SK-N-MC (cell line): ENCODE data around the gene ARRB1.

Source experiments
- DNase-seq: peaks from one replicate; pipeline ENCODE4 v3.0.0-alpha.2; 2011; ENCODE audit warnings: low read depth, low spot score
- H3K27ac ChIP-seq: fragments of 200-600 bp; sonication (generic); 2 replicates; pipeline ENCODE4 v1.5.1; 2016; ENCODE audit warnings: mixed run types
- H3K36me3 ChIP-seq: fragments of 200-600 bp; sonication (generic); 2 replicates; pipeline ENCODE4 v1.6.1; 2017; ENCODE audit warnings: antibody characterized with exemption, low read length, mixed read lengths; ENCODE audit not compliant: insufficient read depth
- H3K4me3 ChIP-seq: fragments of 200-600 bp; sonication (generic); 2 replicates; pipeline ENCODE4 v1.5.1; 2016
- H3K9ac ChIP-seq: fragments of 200-600 bp; sonication (generic); 2 replicates; pipeline ENCODE4 v1.8.0; 2017; ENCODE audit warnings: mixed run types, mixed read lengths; ENCODE audit not compliant: insufficient read length
- H3K9me3 ChIP-seq: fragments of 200-600 bp; sonication (generic); 2 replicates; pipeline ENCODE4 v1.6.1; 2017; ENCODE audit warnings: low read depth, mild to moderate bottlenecking, antibody characterized with exemption, low read length, moderate library complexity, mixed read lengths
- EZH2 ChIP-seq: fragments of 200-600 bp; sonication (generic); IDR thresholded peaks from one replicate; pipeline ENCODE4 v1.6.1; 2017; ENCODE audit warnings: antibody characterized with exemption
- FOXP2 ChIP-seq: optimal IDR thresholded peaks from 2 replicates; pipeline ENCODE3; 2011; ENCODE audit warnings: mild to moderate bottlenecking, moderate library complexity; ENCODE audit not compliant: insufficient read depth; ENCODE audit errors: extremely low read length, control extremely low read depth
- POLR2AphosphoS5 ChIP-seq: IDR thresholded peaks from 2 replicates; pipeline ENCODE4 v1.6.1; 2012; ENCODE audit warnings: mild to moderate bottlenecking, low read depth, low read length, borderline replicate concordance

The ARRB1 gene

DNA sequence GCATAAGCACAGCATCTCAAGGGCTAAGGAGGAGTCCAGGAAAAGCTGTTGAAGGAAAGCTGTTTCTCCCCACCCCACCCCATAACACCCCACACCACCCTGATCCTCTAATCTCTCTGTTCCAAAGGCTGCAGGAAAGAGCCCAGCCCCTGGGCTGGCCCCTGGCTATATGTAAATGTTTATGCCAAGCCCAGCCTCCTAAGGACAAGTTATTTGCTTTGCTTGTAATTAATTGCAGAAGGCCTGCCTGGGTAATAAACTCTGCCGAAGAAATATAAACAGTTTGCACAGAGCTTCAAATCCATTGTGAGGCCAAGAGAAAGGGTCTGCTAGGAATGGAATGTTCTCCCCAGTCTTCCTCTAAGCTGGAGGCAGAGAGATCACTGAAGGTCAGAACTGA is 21.2 kb downstream of the ARRB1 start:
- TF ChIP-seq EZH2 (no peak), FOXP2 (peak; percentile 15), POLR2AphosphoS5 (no peak)
- Histone ChIP-seq H3K9ac (peak overlapping the region; percentile 4), H3K36me3 (no peaks in the 10 kb centered on the region), H3K27ac (peak overlapping the region; percentile 88), H3K4me3 (peak overlapping the region; percentile 48), H3K9me3 (no peaks in the 10 kb centered on the region)
- DNase-seq, result no peak

DNA sequence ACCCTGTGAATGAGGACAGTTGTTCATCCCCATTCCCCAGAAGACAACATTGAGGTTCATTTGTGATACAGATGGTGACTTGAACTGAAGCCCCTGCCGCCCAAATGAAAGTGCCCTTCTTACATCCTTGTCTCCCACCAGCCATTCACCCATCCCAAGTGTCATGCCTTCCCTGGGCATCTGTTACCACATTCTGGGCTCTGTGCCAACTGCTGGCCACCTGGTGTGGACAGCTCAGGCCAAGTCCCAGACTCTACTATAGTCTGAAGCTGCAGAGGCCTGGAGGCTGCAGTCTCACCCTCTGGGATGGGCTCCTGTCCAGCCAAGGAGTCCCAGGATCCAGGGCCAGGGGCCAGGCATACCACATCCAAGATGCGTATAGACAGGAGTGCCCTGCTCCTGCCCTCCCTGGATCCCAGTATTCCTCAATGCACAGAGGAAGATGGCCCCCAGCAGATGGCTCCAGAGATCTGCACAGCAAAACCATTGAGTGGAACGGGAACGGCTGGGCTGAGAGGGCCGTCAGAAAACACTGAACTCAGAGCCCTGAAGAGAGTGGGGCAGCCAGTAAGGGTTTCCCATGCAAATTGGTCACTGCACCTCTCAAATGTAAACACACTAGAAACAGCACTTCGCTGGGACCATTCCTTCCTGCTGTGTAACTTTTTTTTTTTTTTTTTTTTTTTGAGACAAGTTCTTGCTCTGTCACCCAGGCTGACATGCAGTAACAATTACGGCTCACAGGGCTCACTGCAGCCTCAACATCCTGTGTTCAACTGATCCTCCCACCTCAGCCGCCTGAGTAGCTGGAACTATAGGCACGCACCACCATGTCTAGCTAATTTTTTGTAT is 22.8 kb downstream of the ARRB1 start:
- H3K9me3 ChIP-seq, result no peaks in the 10 kb centered on the region
- DNase-seq, result no peak
- no peak overlapping the region for H3K4me3 ChIP-seq
- no peaks in the 10 kb centered on the region for H3K36me3 ChIP-seq
- H3K9ac ChIP-seq, result no peak overlapping the region
- no peak for TF ChIP-seq EZH2
- no peak for TF ChIP-seq FOXP2
- TF ChIP-seq POLR2AphosphoS5, result no peak
- peak overlapping the region; percentile 54; the same call in 1 of the 2 replicates for H3K27ac ChIP-seq

DNA sequence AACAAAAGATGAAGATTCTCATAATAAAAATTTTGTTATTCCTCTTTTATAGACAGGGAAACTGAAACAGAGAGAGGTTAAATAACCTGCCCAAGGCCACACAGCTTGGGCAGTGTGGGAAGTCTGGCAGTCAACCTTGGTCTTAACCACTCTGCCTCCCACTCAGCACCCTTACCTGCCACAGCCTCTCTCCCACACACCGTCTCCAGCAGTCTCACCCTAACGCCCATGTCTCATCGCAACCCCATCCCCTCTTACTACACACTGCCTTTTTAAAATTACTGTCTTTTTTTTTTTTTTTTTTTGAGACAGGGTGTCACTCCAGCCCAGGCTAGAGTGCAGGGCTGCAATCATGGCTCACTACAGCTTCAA is 25.0 kb downstream of the ARRB1 start:
- no peak for DNase-seq
- H3K36me3 ChIP-seq, result no peaks in the 10 kb centered on the region
- TF ChIP-seq EZH2 (no peak), POLR2AphosphoS5 (no peak), FOXP2 (no peak)
- no peak overlapping the region for H3K9ac ChIP-seq
- peak overlapping the region; percentile 67; the same call in 1 of the 2 replicates for H3K27ac ChIP-seq
- H3K4me3 ChIP-seq, result no peak overlapping the region
- no peaks in the 10 kb centered on the region for H3K9me3 ChIP-seq

DNA sequence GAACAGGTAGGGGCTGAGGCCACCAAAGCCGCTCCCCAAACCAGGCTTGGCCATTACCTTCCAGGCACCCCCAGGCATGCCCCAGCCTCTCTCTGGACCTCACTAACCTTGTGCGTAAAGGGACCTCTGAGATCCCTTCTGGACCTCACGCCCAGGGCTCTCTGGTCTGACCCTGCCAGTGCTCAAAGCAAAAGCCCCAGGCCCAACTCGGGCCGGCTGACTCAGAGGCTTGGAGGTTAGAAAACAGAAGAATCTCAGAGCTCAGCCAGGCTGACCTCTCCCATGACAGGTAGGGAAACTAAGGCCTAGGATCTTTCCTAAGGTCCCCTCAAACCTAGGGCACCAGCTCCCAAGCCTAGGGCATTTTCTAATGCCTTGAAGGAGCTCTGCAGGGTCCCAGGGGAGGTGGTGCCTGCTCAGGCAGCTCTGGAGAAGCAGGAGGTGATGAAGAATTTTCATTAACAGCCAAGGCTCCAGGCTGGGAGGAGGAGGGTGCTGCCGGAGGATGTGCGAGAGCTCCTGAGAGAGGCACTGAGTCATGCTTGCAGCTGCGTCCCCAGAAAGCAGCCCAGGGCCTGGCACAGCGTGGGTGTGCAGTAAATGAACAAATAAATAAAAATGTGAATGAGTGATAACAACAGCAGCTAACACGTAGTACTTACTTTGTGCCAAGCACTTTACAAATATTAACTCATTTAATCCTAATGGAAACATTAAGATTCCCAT is 25.6 kb downstream of the ARRB1 start:
- Histone ChIP-seq H3K27ac (peak overlapping the region; percentile 67; the same call in 1 of the 2 replicates), H3K36me3 (no peaks in the 10 kb centered on the region), H3K9ac (no peak overlapping the region), H3K4me3 (no peak overlapping the region), H3K9me3 (no peaks in the 10 kb centered on the region)
- TF ChIP-seq EZH2 (no peak), FOXP2 (no peak)
- DNase-seq, result no peak

DNA sequence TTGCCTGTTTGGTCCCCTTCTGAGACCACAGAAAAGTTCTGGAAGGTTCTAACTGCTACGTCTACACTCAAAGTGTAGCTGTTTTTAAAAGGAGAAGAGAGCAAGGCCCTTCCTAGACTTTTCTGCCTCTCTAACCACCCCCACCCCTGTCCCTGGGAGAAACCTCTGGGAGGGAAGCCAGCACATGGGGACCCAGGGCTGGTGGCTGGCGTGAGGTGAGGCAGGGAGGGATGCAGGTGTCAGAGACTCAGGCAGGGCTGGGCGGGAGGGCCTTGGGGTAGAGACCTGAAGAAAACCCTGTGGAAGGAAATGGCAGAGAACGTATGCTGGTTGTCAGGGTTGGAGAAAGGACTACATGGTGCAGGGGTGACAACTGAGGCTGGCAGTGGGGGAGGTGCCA is 26.7 kb downstream of the ARRB1 start:
- Histone ChIP-seq H3K9ac (no peak overlapping the region), H3K27ac (no peak overlapping the region), H3K36me3 (no peaks in the 10 kb centered on the region), H3K9me3 (no peaks in the 10 kb centered on the region), H3K4me3 (no peak overlapping the region)
- no peak for DNase-seq
- TF ChIP-seq FOXP2 (no peak), POLR2AphosphoS5 (no peak), EZH2 (no peak)

DNA sequence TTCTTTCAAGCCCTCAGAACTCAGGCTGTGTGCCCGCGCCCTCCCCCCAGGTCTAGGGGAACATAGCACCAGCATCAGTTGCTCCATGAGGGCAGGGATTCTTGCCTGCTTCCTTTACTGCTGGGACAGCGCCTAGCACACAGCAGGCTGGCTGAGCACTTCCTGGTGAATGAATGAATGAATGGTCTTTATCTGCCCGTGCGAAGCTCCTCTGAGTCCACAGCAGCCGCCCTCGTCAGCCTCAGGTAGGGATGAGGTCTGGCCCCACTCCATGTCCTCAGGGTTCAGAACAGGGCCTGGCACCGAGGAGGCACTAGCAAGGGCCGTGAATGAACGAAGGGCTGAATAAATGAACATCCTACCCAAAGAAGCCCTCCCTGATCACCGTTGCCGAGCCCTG is 27.3 kb downstream of the ARRB1 start:
- no peak for TF ChIP-seq FOXP2
- no peak for DNase-seq

GRCh38 chr11:75323609-75324008 is 27.9 kb downstream of the ARRB1 start:
- no peak overlapping the region for H3K9ac ChIP-seq
- TF ChIP-seq POLR2AphosphoS5 (no peak), FOXP2 (no peak), EZH2 (no peak)
- H3K9me3 ChIP-seq, result no peaks in the 10 kb centered on the region
- no peaks in the 10 kb centered on the region for H3K36me3 ChIP-seq
- H3K4me3 ChIP-seq, result no peak overlapping the region
- no peak overlapping the region for H3K27ac ChIP-seq
- DNase-seq, result no peak

More for the DNA sequence above, 27.3 kb downstream of the ARRB1 start:
- no peak overlapping the region for H3K9ac ChIP-seq
- H3K36me3 ChIP-seq, result no peaks in the 10 kb centered on the region
- H3K27ac ChIP-seq, result no peak overlapping the region
- no peaks in the 10 kb centered on the region for H3K9me3 ChIP-seq
- H3K4me3 ChIP-seq, result no peak overlapping the region

- H3K9ac ChIP-seq, result no peak overlapping the region
- H3K4me3 ChIP-seq, result no peak overlapping the region
- TF ChIP-seq EZH2 (no peak), POLR2AphosphoS5 (no peak), FOXP2 (no peak)
- H3K27ac ChIP-seq, result no peak overlapping the region
- no peak for DNase-seq
- no peaks in the 10 kb centered on the region for H3K36me3 ChIP-seq
- H3K9me3 ChIP-seq, result no peaks in the 10 kb centered on the region
Measured at GRCh38 chr11:75320643-75321042, 30.8 kb downstream of the ARRB1 start.
